Dedifferentiated amniotic fluid mesenchymal stem cell (primary cell): ENCODE data around the gene SLX4IP.

Source experiments
- DNase-seq: peaks from one replicate; pipeline ENCODE4 v3.0.0-alpha.2; 2016; ENCODE audit errors: extremely low spot score

SLX4IP gene

GRCh38 chr20:10663756-10664155 is 228.7 kb downstream of the SLX4IP start:
- no peak for DNase-seq

- DNase-seq, result no peak
These were observed 230.0 kb downstream of the SLX4IP start for GRCh38 chr20:10665027-10665561.

- no peak for DNase-seq
These were observed 230.7 kb downstream of the SLX4IP start for GRCh38 chr20:10665791-10666190.

GRCh38 chr20:10666221-10667076 is 231.3 kb downstream of the SLX4IP start:
- DNase-seq, result no peak

- no peak for DNase-seq
These were observed 231.9 kb downstream of the SLX4IP start for GRCh38 chr20:10667077-10667401.

GRCh38 chr20:10667560-10668167 is 232.6 kb downstream of the SLX4IP start:
- DNase-seq, result no peak

- no peak for DNase-seq
These were observed 233.7 kb downstream of the SLX4IP start for GRCh38 chr20:10668677-10669368.

GRCh38 chr20:10669843-10670446 is 234.8 kb downstream of the SLX4IP start:
- no peak for DNase-seq

GRCh38 chr20:10670501-10671220 is 235.6 kb downstream of the SLX4IP start:
- no peak for DNase-seq

- peak; percentile 79 for DNase-seq
These were observed 236.3 kb downstream of the SLX4IP start for GRCh38 chr20:10671221-10671918.

GRCh38 chr20:10671919-10672623 is 237.0 kb downstream of the SLX4IP start:
- no peak for DNase-seq

GRCh38 chr20:10672624-10673127 is 237.6 kb downstream of the SLX4IP start:
- peak; percentile 27 for DNase-seq

GRCh38 chr20:10673176-10673841 is 238.2 kb downstream of the SLX4IP start:
- DNase-seq, result peak; percentile 24

GRCh38 chr20:10673842-10674683 is 239.0 kb downstream of the SLX4IP start, which contains the start of gene JAG1:
Gene JAG1, minus strand, starts transcription at chr20:10673999. Its CDS starts 469 bp downstream, at chr20:10673530.
- peak; percentile 94 for DNase-seq

GRCh38 chr20:10674684-10675449 is 239.8 kb downstream of the SLX4IP start:
- DNase-seq, result peak; percentile 56

- no peak for DNase-seq
These were observed 240.3 kb downstream of the SLX4IP start for GRCh38 chr20:10675450-10675848.

- DNase-seq, result no peak
These were observed 241.4 kb downstream of the SLX4IP start for GRCh38 chr20:10676518-10676917.
